ENCODE results near the gene P2RY2.
A peak's percentile ranks its signal among the peaks of the same experiment; 100 is the strongest.
"Not testable (repeated sequence)": the region's sequence is repeated elsewhere in the genome, so short reads cannot be mapped to it uniquely, and the experiment has no call there.

The P2RY2 gene

DNA sequence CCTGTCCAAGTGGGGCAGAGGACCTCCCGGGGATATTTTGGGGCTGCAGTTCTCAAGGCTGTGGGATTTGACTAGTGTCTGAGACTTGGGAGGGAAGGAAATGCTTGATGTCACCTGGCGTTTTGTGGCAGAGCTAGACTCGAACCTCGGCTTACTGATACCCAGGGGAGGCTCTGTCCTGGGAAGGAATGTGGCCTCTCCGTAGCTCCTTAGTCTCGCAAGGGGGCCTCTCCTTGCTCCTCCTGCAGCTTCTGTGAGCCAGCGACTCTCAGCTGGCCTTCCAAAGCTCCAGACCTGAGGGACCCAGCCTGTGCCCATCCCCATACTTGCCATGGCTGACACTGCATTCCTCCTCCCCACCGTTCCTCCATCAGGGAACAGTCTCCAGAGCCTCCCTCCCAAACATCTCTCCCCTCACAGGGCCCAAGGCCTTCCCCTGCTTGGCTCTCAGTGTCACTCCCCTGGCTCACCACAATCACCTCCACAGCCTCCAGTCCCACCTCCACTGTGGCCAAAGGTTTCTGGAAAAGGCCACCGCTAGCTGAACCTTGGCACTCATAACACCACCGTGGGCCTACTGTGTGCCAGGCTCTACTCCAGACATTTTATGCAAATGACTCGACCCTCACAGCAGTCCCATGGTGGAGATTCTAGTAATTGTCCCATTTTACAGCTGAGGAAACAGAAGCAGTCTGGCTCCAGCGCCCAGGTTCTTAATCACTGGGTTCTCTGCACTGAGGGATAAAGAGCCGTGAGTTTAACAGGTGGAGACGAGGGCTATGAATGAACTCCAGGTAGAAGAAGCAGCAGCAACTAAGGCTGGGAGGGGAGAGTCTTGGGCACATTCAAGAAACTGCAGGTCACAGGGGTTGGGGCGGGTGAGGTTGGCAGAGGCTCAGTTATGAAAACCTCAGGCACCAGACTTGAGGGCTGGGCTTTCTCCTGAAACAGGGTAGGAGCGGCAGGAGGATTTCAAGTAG, 12.1 kb downstream of the P2RY2 start:
- no peak for DNase-seq

DNA sequence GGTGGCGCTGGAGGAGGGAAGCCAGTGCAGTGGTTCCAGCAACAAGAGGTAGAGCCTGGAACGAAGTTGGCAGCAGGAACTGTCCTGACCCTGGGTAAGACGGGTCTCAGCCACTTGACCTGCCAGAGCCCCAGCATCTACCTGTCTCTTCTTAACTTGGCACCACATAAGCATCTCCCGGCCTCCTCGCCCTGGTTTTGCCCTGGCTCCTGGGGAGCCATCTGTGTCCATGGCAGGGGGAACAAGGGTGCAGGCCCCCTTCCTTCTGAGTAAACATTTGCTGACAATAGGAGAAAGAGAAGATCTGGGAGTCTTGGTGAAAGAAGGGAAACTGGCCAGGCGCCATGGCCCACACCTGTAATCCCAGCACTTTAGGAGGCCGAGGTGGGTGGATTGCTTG, 12.8 kb downstream of the P2RY2 start:
- no peak for DNase-seq

DNA sequence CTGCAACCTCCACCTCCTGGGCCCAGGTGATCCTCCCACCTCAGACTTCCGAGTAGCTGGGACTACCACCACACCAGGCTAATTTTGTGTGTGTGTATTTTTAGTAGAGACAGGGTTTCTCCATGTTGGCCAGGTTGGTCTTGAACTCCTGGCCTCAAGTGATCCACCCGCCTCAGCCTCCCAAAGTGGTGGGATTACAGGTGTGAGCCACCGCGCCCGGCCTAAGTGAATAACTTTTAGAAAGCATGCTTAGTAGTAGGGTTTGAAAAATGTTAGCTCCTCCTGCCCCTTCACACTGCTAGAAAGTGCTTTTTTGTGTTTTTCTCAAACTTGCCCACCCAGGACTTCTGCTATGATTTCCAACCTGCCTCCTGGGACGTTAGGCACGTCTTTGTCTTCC, 14.4 kb downstream of the P2RY2 start:
- not testable (repeated sequence) for DNase-seq

DNA sequence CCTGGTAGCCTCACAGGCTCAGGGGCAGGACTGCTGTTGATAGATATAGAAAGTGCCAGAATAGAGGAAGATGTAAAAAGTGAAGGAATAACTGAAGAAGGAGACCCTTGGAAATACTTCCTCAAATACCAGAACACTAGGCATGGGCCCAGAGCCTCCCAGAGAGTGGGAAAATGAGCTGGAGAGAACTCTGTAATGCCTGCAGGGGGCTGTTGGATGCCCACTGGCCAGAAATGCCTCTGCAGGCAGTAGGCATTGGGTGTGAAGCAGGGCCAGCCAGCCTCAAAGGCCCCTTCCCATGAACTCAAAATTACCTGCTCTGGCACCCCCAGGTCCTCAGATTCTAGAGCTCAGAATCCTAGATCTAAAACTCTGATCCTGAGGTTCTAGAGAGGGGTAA, 15.1 kb downstream of the P2RY2 start:
- DNase-seq = no peak

DNA sequence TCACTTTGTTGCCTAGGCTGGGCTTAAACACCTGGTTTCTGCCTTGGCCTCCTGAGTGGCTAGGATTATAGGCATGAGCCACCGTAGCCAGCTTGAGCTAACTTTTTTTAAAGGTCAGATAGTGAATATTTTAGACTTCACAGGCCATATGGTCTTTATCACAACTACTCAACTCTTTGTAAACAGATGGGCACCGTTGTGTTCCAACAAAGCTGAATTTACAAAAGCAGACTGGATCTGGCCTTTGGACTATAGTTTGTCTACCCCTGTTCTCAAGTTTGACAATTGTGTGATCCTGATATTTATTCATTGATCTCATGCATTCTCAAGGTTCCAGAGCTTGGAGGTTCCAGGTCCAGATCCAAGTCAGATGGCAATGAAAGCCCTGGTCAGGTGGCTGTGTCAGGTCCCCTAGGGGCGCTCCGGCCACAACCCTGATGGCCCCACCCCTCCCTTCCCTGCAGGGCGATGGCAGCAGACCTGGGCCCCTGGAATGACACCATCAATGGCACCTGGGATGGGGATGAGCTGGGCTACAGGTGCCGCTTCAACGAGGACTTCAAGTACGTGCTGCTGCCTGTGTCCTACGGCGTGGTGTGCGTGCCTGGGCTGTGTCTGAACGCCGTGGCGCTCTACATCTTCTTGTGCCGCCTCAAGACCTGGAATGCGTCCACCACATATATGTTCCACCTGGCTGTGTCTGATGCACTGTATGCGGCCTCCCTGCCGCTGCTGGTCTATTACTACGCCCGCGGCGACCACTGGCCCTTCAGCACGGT, 15.8 kb downstream of the P2RY2 start:
- no peak for DNase-seq

DNA sequence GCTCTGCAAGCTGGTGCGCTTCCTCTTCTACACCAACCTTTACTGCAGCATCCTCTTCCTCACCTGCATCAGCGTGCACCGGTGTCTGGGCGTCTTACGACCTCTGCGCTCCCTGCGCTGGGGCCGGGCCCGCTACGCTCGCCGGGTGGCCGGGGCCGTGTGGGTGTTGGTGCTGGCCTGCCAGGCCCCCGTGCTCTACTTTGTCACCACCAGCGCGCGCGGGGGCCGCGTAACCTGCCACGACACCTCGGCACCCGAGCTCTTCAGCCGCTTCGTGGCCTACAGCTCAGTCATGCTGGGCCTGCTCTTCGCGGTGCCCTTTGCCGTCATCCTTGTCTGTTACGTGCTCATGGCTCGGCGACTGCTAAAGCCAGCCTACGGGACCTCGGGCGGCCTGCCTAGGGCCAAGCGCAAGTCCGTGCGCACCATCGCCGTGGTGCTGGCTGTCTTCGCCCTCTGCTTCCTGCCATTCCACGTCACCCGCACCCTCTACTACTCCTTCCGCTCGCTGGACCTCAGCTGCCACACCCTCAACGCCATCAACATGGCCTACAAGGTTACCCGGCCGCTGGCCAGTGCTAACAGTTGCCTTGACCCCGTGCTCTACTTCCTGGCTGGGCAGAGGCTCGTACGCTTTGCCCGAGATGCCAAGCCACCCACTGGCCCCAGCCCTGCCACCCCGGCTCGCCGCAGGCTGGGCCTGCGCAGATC, 16.5 kb downstream of the P2RY2 start:
- no peak for DNase-seq

DNA sequence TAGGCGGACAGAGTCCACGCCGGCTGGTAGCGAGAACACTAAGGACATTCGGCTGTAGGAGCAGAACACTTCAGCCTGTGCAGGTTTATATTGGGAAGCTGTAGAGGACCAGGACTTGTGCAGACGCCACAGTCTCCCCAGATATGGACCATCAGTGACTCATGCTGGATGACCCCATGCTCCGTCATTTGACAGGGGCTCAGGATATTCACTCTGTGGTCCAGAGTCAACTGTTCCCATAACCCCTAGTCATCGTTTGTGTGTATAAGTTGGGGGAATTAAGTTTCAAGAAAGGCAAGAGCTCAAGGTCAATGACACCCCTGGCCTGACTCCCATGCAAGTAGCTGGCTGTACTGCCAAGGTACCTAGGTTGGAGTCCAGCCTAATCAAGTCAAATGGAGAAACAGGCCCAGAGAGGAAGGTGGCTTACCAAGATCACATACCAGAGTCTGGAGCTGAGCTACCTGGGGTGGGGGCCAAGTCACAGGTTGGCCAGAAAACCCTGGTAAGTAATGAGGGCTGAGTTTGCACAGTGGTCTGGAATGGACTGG, 17.2 kb downstream of the P2RY2 start:
- no peak for DNase-seq

DNA sequence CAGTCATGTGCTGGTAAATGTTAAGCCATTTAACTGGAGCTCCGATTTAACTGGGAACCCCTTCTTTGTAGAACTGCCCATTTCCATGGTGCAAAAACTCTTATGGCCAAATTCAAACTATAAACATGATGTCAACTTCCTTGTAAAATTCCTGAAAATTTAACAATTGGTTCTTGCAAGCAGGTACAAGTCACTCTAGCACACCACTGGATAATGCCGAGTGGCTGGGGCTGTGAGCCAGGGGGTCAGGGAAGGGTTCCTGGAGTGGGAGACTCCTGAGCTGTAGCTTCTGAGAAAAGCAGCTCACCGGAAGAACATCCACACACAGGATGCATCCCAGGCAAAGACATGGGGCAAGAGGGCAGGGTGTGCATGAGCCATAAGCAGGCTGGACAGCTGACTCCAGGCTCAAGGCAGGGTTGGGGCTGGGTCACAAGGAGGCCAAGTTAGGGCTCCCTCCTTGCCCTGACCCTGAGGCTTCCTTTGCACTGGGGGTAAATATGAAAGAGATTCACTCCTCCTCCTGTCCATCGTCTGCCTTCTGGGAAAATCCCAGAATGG, 18.2 kb downstream of the P2RY2 start:
- DNase-seq = no peak

DNA sequence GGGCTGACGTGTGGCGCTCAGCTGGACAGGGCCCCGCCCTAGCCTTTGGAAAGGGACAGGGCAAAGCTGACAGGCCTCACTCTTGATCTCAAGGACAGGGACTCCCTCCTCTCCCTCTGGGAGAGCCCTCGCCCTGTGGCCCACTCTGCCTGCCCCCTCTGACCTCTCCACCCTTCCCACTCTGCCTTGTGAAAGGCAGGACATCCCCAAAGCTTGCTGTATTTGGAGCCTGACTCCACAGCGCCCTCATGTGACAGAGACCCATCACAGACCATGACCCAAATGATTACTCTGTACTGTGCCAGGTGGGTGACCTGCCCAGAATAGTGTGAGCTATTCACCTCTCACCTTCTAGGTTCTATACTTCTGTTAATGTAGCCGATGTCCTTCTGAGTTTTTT, 18.8 kb downstream of the P2RY2 start:
- DNase-seq = no peak

DNA sequence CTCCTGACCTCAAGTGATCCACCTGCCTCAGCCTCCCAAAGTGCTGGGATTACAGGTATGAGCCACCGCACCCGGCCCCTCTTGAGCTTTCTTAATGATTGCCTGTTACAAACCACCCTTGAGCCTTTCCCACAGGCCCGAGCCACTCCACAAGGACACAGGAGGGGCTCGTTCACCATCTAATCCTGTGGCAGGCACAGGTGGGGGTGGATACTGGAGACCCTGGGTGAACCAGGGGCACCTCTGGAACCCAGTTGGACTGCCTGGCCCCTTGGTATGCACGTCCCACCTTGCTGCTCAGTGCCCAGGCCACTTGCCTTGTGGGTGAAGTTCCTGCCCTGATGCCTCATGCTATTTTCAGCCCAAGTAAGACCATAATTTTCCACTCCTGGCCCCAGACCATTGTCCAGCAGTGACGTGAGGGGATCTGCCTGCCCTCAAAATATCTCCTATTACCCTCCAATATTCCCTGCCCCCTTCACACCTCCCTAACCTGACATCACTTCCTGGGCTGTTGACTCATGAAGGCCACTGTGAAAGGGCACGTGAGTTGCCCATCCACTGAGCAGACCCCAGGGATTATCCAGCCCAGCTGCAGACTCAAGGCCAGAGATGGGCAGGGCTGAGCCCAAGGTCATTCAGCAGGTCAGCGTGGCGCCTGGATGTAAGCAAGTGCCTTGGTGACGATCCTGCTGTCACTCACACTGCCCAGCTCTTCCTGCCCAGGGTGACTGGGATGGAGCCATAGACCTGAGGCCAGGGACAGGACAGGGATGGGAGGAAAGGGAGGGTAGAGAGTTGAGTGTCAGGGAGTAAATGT, 19.6 kb downstream of the P2RY2 start:
- DNase-seq = no peak

DNA sequence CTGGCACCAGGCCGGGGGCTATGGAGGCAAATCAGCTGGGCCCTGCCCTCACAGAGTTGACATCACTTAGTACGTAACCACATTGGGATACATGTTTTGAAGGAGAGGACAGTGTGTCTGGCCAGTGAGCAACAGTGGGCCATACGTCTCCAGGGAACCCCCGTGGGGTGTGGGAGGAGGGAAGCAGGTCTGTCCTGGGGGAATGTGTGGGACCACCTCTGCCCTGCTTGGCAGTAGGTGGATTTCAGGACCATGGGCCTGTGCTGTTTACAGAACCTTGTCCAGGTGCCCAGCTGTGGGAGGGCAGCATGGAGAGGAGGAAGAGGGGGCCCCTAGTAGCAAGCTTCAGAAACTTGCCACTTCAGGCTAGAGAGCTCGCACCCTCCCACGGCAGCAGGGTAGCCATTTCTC, 21.0 kb downstream of the P2RY2 start:
- no peak for DNase-seq

DNA sequence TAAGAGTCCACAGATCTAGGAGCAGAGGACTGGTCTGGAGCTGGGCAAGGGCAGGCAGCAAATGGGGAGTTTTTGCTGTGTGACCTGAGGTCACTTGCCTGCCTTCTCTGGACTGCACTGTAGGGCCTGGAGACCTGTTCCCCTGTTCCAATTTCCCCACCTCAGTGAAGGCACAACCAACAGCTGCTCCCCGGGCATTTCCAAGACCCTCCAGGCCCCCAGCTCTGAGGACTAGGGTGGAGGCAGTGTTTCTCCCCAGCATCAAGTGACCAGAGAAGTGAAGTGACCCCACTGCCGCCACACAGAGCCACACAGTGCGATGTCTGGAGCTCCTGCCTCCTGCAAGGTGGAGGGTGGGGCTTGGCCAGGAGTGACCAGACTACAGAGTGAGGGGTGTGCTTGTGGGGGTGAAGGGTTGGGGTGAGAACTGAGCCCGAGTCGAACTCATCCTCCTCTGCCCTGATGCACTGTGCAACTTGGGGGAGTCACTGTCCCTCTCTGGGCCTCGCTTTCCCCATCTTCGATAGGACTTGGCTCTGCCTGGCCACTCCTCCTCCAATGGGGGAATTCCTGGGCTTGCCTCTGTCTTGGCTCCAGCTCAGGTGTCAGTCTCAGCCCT, 21.6 kb downstream of the P2RY2 start:
- no peak for DNase-seq

DNA sequence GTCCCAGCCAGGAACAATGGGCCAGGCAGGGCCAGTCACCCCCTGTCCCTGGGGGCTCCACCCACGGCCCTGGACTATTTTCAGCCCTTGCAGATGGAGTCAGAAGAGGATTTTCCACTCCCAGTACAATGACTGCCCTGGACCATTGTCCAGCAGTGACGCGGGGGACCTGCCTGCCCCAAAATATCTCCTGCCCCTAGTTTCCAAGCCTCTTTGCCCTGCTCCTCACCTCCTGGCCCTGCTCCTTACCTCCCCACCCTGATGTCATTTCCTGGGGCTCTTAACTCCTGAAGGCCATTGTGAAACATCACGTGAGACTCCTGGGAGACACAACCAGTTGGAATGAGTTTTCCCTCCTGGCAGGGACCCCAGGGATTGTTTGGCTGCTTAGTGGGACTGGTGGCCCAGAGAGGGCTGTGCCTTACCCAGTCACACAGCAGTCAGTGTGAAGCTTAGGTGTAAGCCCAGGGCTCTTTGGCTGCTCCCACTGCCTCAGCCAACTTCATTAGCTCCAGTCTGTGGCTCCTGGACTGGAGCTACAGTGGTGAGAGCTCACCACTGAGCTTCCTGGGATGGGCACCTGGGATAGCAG, 22.2 kb downstream of the P2RY2 start:
- DNase-seq = no peak

DNA sequence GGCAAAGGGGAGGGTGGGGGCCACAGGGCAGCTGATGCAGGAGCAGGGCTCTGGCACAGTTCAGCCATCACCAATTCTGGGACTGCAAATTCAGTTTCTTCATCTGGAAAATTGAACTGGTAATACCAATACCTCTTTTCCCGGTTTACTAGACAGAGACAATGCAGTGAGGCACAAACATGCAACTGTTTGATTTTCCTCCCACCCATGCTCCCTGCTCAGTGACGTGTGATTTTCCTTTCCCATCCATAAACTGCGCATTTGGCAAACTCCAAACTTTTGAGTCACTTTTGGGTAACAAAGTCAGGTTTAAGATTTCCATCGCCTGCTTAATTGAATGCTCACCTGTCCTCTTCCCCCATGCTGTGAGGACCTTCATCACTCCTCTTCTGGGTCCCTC, 23.2 kb downstream of the P2RY2 start:
- DNase-seq = no peak

DNA sequence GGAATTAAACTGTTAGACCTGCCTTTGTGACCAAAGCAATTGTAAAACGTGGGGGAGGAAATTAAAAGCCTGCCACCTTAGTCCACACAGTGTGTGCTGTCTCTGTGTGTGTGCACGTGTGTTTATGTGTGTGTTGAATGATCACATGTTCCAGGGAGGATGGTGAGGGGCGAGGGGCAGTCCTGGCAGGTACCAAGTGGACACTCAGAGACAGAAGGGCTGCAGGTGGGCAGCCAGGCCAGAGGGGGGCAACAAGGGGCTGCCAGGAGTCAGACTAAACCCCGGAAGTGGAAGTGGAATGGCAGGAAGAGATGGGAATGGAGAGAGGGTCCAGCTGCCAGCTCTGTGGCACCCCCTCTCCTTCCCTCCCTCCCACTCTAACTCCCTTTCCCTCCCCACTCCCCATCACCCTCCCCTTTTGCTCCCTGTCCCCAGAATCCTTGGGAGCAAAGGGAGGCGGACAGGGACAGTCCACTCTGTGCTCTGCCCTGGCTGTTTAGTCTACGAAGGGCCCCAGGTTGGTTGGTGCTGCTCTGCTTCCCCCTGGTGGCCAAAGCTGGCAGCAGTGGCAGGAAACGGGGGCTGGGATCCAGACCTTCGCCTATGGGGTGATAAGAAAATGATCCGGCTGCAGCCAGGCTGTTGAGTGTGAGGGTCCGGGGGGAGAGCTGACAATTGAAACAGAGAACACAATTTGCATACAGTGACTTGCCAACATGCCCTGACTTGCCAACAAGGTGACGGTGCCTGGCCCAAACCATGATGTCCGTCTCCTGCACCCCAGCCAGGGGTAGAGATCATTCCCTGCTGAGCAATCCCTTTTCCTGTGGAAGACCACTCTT, 24.4 kb downstream of the P2RY2 start:
- peak; percentile 82 for DNase-seq

DNA sequence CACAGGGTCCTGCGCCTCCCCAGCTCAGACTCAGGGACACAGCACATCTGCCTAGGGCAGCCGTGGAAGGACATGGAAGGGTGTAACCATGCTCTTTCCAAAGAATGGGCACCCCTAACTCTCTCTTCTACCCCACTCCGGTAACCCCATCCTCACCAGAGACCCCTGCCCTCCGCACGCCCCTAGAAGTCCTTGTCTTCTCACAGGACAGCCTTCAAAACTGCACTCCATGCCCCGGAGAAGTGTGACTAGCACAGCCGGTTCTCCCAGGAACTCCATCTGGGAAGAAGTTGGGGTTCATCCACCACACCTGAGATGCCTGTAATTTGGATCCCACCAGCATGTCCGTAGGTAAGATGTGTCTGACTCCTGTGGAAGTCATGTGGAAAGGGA, 25.0 kb downstream of the P2RY2 start:
- DNase-seq = no peak

DNA sequence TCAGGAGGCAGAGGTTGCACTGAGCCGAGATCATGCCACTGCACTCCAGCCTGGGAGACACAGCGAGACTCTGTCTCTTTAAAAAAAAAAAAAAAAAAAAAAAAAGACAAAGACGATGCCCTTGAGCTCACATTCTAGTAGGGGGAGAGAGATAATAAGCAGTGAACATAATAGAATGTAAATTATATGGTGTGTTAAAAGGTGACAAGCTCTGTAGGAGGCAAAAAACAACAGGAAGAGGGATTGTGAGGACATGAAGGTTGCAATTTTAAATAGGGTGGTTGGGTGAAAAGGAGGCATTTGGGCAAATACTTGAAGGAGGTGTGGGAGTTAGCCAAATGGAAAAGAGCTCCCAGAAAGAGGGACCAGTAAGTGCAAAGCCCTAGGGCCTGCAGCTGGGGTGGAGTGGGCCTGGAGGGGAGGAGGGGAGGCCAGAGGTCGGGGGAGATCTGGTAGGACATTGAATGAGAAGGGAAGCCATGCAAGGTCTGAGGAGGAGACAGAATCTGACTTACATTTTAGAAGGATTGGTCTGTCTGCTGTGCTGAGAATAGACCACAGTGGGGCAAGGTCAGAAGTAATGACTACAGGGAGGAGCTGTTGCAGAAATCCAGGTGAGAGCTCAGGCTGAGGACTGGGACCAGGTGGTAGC, 26.6 kb downstream of the P2RY2 start:
- no peak for DNase-seq

DNA sequence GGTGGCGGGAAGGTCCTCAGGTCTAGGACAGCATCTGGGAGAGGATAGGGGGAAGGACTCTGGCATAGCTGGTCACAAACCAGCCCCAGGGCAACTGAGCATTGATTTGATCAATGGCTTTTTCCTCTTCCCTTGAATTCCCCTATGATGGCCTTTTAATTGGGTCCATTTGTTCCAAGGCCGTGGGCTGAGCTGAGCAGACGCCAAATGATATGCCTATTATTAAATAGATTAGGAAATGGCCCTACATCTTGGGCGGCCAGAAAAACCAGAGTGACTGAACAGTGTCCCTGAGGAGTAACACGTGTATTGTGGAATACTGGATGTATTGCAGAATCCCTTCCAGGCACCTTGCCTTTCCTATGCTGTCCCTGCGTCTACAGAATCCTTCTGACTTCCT, 27.4 kb downstream of the P2RY2 start:
- DNase-seq = no peak

DNA sequence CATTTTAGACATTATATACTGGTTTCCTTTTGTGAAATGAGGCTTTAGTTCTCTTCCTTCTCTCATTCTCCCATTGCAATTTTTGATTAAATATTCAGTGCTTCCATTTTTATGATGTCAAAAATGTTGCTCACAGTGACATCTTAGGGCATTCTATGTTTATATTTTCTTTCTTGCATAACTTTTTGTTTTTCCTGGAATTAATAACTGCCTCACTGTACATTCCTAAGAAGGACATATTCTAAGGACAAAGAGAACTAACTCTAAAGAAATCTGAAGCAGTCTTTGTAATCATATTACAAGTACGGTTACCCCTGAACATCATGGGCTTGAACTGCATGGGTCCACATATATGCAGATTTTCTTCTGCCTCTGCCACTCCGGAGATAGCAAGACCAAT, 28.2 kb downstream of the P2RY2 start:
- no peak for DNase-seq

Measured in T1000 (cell line).